ENCODE results near the gene RNASE7.
"Not testable (repeated sequence)": the region's sequence is repeated elsewhere in the genome, so short reads cannot be mapped to it uniquely, and the experiment has no call there.

The RNASE7 gene

GRCh38 chr14:21037156-21037555 is 5.0 kb upstream of the RNASE7 start:
- no peak for TF ChIP-seq CTCF (conservative IDR thresholded peaks at IDR 0.05; ENCODE audit: low read depth, low read length)
- DNase-seq (ENCODE audit: low read depth) = peak; percentile 25
- H3K4me3 ChIP-seq (ENCODE audit: low read length) = no peak overlapping the region

- H3K4me3 ChIP-seq (ENCODE audit: low read length) = no peak overlapping the region
- TF ChIP-seq CTCF (conservative IDR thresholded peaks at IDR 0.05; ENCODE audit: low read depth, low read length) = no peak
- DNase-seq (ENCODE audit: low read depth) = no peak
These were observed 3.4 kb upstream of the RNASE7 start for GRCh38 chr14:21038441-21039422.

GRCh38 chr14:21039585-21040369 is 2.4 kb upstream of the RNASE7 start:
- DNase-seq (ENCODE audit: low read depth) = no peak
- H3K4me3 ChIP-seq (ENCODE audit: low read length) = no peak overlapping the region

GRCh38 chr14:21040370-21040925 is 1.7 kb upstream of the RNASE7 start:
- no peak for DNase-seq (ENCODE audit: low read depth)
- TF ChIP-seq CTCF (conservative IDR thresholded peaks at IDR 0.05; ENCODE audit: low read depth, low read length) = no peak
- H3K4me3 ChIP-seq (ENCODE audit: low read length) = no peak overlapping the region

More at GRCh38 chr14:21039585-21040369, 2.4 kb upstream of the RNASE7 start:
- TF ChIP-seq CTCF (conservative IDR thresholded peaks at IDR 0.05; ENCODE audit: low read depth, low read length) = peak; percentile 69

- not testable (repeated sequence) for DNase-seq (ENCODE audit: low read depth); H3K4me3 ChIP-seq (ENCODE audit: low read length)
These were observed 1.2 kb upstream of the RNASE7 start for GRCh38 chr14:21040941-21041340.

- no peak for TF ChIP-seq CTCF (conservative IDR thresholded peaks at IDR 0.05; ENCODE audit: low read depth, low read length)
- no peak for DNase-seq (ENCODE audit: low read depth)
- no peak overlapping the region for H3K4me3 ChIP-seq (ENCODE audit: low read length)
These were observed 756 bp downstream of the RNASE7 start for GRCh38 chr14:21042918-21043317.

GRCh38 chr14:21043387-21043973 is 1.3 kb downstream of the RNASE7 start:
- DNase-seq (ENCODE audit: low read depth) = no peak
- TF ChIP-seq CTCF (conservative IDR thresholded peaks at IDR 0.05; ENCODE audit: low read depth, low read length) = no peak
- H3K4me3 ChIP-seq (ENCODE audit: low read length) = no peak overlapping the region
